ENCODE measurements around the gene FADS3. TPM values are rescaled to one million over a fixed set of nuclear protein-coding genes. Genes with fewer than 3 reads are reported as not detected.

FADS3 gene
- total and polyA plus RNA-seq, 2 of the 13 experiments (the other 11 are each of a cell fraction or from before 2014, with no cell fraction given), result 13.4 to 23.2 TPM

DNA sequence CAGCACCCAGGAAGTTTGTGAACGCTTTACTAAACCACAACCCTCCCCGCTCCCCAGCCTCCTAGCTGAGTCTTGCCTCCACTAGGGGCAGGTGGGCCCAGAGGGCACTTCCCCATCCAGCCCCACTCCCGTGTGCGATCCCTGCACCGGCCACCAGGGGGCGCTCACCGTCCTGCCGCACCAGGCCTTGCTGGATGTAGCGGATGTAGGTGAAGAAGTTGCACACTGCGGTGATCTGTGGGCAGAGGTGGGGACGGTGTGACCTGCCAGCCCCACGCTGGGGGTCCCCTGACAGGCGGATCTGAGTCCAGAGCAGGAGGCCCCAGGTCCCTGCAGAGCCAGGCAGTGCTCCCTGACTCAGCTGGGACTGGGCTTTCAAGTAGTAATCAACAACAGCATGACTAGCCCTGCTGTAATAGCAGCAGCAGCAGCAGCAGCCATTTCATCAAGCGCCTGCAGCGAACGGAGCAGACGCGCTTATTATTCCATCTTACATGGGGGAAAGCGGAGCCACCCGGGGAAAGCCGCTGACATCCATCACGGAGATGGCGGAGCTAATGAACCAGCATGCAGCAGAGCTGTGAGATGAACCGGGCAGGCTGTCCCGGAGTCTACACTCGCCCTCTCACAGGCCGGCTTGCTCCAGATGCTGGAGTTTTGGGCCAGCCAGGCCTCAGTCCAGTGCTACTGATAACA lies 7.9 kb upstream of the FADS3 start (continued):
- no peak for TF ChIP-seq HNF4G (IDR thresholded peaks at IDR 0.05; ENCODE audit: borderline replicate concordance, low read depth, low read length)
- TF ChIP-seq HNF4G (CRISPR knock-in tag; IDR thresholded peaks at IDR 0.05; ENCODE audit: borderline replicate concordance, low read depth), result no peak
- TF ChIP-seq ZBED4 (CRISPR knock-in tag; IDR thresholded peaks at IDR 0.05; ENCODE audit: borderline replicate concordance), result no peak
- TF ChIP-seq ZNF382 (CRISPR knock-in tag; IDR thresholded peaks at IDR 0.05; ENCODE audit: borderline replicate concordance), result no peak
- no peak for TF ChIP-seq AFF4 (CRISPR knock-in tag; IDR thresholded peaks at IDR 0.05)
- no peak for TF ChIP-seq ARHGAP35 (CRISPR knock-in tag; IDR thresholded peaks at IDR 0.05; ENCODE audit: borderline replicate concordance)
- no peak for TF ChIP-seq ZSCAN31 (CRISPR knock-in tag; IDR thresholded peaks at IDR 0.05; ENCODE audit: low read depth)
- TF ChIP-seq ZNF367 (CRISPR knock-in tag; IDR thresholded peaks at IDR 0.05; ENCODE audit: borderline replicate concordance), result no peak
- TF ChIP-seq CBX1 (IDR thresholded peaks at IDR 0.05; ENCODE audit: low read depth), result no peak
- TF ChIP-seq ATAD3A (CRISPR knock-in tag; IDR thresholded peaks at IDR 0.05), result no peak
- no peak; the same call in 1 of the 2 replicates for TF ChIP-seq ZNF547 (CRISPR knock-in tag; IDR thresholded peaks at IDR 0.05)
- no peak for TF ChIP-seq NCOR1 (IDR thresholded peaks at IDR 0.05; ENCODE audit: borderline replicate concordance, low read length)
- TF ChIP-seq ZNF280B (CRISPR knock-in tag; IDR thresholded peaks at IDR 0.05; ENCODE audit: borderline replicate concordance), result no peak; the same call in 1 of the 2 replicates
- TF ChIP-seq MED1 (CRISPR knock-in tag; IDR thresholded peaks at IDR 0.05), result 0 out of 2 replicates have a peak, but pooled peaks have one; percentile 17
- TF ChIP-seq FOXK2 (IDR thresholded peaks at IDR 0.05), result no peak
- no peak for TF ChIP-seq RAD51 (IDR thresholded peaks at IDR 0.05; ENCODE audit: borderline replicate concordance)
- TF ChIP-seq, protein P1, sequence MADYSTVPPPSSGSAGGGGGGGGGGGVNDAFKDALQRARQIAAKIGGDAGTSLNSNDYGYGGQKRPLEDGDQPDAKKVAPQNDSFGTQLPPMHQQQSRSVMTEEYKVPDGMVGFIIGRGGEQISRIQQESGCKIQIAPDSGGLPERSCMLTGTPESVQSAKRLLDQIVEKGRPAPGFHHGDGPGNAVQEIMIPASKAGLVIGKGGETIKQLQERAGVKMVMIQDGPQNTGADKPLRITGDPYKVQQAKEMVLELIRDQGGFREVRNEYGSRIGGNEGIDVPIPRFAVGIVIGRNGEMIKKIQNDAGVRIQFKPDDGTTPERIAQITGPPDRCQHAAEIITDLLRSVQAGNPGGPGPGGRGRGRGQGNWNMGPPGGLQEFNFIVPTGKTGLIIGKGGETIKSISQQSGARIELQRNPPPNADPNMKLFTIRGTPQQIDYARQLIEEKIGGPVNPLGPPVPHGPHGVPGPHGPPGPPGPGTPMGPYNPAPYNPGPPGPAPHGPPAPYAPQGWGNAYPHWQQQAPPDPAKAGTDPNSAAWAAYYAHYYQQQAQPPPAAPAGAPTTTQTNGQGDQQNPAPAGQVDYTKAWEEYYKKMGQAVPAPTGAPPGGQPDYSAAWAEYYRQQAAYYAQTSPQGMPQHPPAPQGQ (CRISPR knock-in tag; IDR thresholded peaks at IDR 0.05; ENCODE audit: borderline replicate concordance), result no peak
- TF ChIP-seq SMC3 (IDR thresholded peaks at IDR 0.05; ENCODE audit: low read length), result peak; percentile 84
- no peak for TF ChIP-seq NR2C2 (CRISPR knock-in tag; IDR thresholded peaks at IDR 0.05; ENCODE audit: borderline replicate concordance)
